ENCODE measurements around the gene EBF4.

- no peak for TF ChIP-seq BHLHE40 (IDR thresholded peaks at IDR 0.05; ENCODE audit: borderline replicate concordance)
- TF ChIP-seq FOXM1 (IDR thresholded peaks at IDR 0.05; ENCODE audit: borderline replicate concordance): no peak
Measured at GRCh38 chr20:2780948-2781347, 88.4 kb downstream of the EBF4 start.

Data from HEK293T (cell line).